ENCODE data around the gene DNAH14. TPM values are rescaled to one million over a fixed set of nuclear protein-coding genes. Genes with fewer than 3 reads are reported as not detected.
"Not testable (repeated sequence)": the region's sequence is repeated elsewhere in the genome, so short reads cannot be mapped to it uniquely, and the experiment has no call there.

DNAH14 gene
- total and polyA plus RNA-seq, 2 experiments from 2014 or later: 14.7 to 46.1 TPM

DNA sequence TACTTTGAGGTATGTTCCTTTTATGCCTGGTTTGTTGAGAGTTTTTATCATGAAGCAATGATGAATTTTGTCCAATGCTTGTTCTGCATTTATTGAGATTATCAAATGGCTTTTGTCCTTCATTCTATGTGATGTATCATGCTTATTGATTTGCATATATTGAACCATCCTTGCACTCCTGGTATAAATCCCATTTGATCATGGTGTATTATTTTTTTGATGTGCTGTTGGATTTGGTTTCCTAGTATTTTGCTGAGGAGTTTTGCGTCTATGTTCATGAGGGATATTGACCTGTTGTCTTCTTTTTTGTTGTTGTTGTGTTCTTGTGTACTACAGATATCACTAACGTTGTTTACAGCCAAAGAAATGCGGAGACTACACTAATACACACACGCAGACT is 4.1 kb downstream of the DNAH14 start:
- Histone ChIP-seq H3K79me2 (peaks cover 70% of the 10 kb centered on the region), H3K9me3 (ENCODE audit: low read depth) (peaks cover 44% of the 10 kb centered on the region), H3K9me2 (replicated peaks; ENCODE audit: insufficient read depth) (no peaks in the 10 kb centered on the region), H3K36me3 (replicated peaks; ENCODE audit: insufficient read depth, low read depth) (no peaks in the 10 kb centered on the region), H3K4me2 (no peak overlapping the region), H3K27me3 (no peaks in the 10 kb centered on the region), H3K27ac (no peak overlapping the region), H2AFZ (no peak overlapping the region), H4K20me1 (ENCODE audit: insufficient read depth, poor library complexity, severe bottlenecking) (no peaks in the 10 kb centered on the region), H3K4me3 (no peak overlapping the region), H3K4me1 (ENCODE audit: insufficient read depth) (no peaks in the 10 kb centered on the region)
- no peak for DNase-seq (ENCODE audit: low spot score)
- WGBS (ENCODE audit: low lambda C conversion rate, missing lambda C conversion rate): 98% methylated on average over 4 of the region's 4 CpGs
- TF ChIP-seq EZH2phosphoT487 (IDR thresholded peaks at IDR 0.05; ENCODE audit: low read depth, severe bottlenecking, unreplicated experiment) (no peak), EZH2 (IDR thresholded peaks at IDR 0.05; ENCODE audit: borderline replicate concordance) (no peak)
- TF ChIP-seq, protein P1, sequence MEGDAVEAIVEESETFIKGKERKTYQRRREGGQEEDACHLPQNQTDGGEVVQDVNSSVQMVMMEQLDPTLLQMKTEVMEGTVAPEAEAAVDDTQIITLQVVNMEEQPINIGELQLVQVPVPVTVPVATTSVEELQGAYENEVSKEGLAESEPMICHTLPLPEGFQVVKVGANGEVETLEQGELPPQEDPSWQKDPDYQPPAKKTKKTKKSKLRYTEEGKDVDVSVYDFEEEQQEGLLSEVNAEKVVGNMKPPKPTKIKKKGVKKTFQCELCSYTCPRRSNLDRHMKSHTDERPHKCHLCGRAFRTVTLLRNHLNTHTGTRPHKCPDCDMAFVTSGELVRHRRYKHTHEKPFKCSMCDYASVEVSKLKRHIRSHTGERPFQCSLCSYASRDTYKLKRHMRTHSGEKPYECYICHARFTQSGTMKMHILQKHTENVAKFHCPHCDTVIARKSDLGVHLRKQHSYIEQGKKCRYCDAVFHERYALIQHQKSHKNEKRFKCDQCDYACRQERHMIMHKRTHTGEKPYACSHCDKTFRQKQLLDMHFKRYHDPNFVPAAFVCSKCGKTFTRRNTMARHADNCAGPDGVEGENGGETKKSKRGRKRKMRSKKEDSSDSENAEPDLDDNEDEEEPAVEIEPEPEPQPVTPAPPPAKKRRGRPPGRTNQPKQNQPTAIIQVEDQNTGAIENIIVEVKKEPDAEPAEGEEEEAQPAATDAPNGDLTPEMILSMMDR (IDR thresholded peaks at IDR 0.05; ENCODE audit: poor library complexity): no peak

DNA sequence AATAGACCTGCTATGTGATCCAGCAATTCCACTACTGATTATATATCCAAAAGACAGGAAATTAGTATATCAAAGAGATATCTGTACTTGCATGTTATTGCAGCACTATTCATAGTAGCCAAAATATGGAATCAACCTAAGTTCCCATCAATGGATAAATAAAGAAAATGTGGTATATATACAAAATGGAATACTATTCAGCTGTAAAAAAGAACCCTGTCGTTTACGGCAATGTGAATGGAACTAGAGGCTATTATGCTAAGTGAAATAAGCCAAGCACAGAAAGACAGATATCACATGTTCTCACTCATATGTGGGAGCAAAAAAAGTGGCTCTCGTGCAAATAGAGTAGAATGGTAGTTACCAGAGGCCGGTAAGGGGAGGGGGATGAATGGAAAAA is 9.2 kb downstream of the DNAH14 start:
- Histone ChIP-seq H3K27ac (no peak overlapping the region), H3K4me1 (ENCODE audit: insufficient read depth) (no peaks in the 10 kb centered on the region), H2AFZ (no peak overlapping the region), H3K4me3 (no peak overlapping the region), H3K9me3 (ENCODE audit: low read depth) (peaks cover 33% of the 10 kb centered on the region), H3K36me3 (replicated peaks; ENCODE audit: insufficient read depth, low read depth) (no peaks in the 10 kb centered on the region), H4K20me1 (ENCODE audit: insufficient read depth, poor library complexity, severe bottlenecking) (no peaks in the 10 kb centered on the region), H3K27me3 (no peaks in the 10 kb centered on the region), H3K79me2 (peaks cover 44% of the 10 kb centered on the region), H3K4me2 (no peak overlapping the region), H3K9me2 (replicated peaks; ENCODE audit: insufficient read depth) (no peaks in the 10 kb centered on the region)
- TF ChIP-seq, protein P1 (IDR thresholded peaks at IDR 0.05; ENCODE audit: poor library complexity): no peak
- no peak for TF ChIP-seq EZH2phosphoT487 (IDR thresholded peaks at IDR 0.05; ENCODE audit: low read depth, severe bottlenecking, unreplicated experiment)
- no peak for TF ChIP-seq EZH2 (IDR thresholded peaks at IDR 0.05; ENCODE audit: borderline replicate concordance)
- DNase-seq (ENCODE audit: low spot score): no peak
- 98% methylated on average over 4 of the region's 4 CpGs for WGBS (ENCODE audit: low lambda C conversion rate, missing lambda C conversion rate)

DNA sequence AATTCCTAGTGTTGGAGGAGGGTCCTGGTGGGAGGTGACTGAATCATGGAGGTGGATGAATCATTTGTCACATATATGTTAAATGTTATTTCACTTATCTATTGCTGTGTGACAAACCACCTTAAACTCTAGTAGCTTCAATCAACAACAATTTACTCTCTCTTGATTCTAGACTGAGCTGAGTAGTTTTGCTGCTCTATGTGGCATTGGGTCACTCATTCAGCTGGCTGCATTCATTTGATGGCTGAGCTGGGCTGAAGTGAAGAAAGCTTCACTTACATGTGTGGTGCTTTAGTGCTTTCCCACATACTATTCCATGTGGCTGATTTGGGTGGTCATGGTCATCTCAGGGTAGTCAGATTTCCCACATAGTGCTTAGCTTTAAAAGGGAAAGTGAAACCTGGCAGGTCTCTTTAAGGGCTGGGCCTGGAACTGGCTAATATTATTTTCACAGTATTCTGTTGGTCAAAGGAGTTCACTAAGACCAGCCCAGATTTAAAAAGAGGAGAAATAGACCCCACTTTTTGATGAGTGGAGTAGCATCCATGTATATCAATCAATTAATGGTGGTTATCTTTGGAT is 10.5 kb downstream of the DNAH14 start:
- H3K4me1 ChIP-seq (ENCODE audit: insufficient read depth): no peaks in the 10 kb centered on the region
- H4K20me1 ChIP-seq (ENCODE audit: insufficient read depth, poor library complexity, severe bottlenecking): no peaks in the 10 kb centered on the region
- no peaks in the 10 kb centered on the region for H3K36me3 ChIP-seq (replicated peaks; ENCODE audit: insufficient read depth, low read depth)
- H3K9me2 ChIP-seq (replicated peaks; ENCODE audit: insufficient read depth): no peaks in the 10 kb centered on the region
- H3K4me3 ChIP-seq: no peak overlapping the region
- DNase-seq (ENCODE audit: low spot score): no peak
- H2AFZ ChIP-seq: no peak overlapping the region
- no peak overlapping the region for H3K4me2 ChIP-seq
- TF ChIP-seq EZH2phosphoT487 (IDR thresholded peaks at IDR 0.05; ENCODE audit: low read depth, severe bottlenecking, unreplicated experiment) (no peak), EZH2 (IDR thresholded peaks at IDR 0.05; ENCODE audit: borderline replicate concordance) (no peak)
- TF ChIP-seq, protein P1 (IDR thresholded peaks at IDR 0.05; ENCODE audit: poor library complexity): no peak
- no peaks in the 10 kb centered on the region for H3K27me3 ChIP-seq
- H3K9me3 ChIP-seq (ENCODE audit: low read depth): peaks cover 20% of the 10 kb centered on the region
- no peak overlapping the region for H3K27ac ChIP-seq
- peaks cover 31% of the 10 kb centered on the region for H3K79me2 ChIP-seq

DNA sequence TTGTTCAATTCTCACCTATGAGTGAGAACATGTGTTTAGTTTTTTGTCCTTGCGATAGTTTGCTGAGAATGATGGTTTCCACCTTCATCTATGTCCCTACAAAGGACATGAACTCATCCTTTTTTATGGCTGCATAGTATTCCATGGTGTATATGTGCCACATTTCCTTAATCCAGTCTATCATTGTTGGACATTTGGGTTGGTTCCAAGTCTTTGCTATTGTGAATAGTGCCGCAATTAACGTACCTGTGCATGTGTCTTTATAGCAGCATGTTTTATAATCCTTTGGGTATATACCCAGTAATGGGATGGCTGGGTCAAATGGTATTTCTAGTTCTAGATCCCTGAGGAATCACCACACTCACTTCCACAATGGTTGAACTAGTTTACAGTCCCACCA is 11.3 kb downstream of the DNAH14 start:
- H3K36me3 ChIP-seq (replicated peaks; ENCODE audit: insufficient read depth, low read depth); H3K27me3 ChIP-seq; H2AFZ ChIP-seq; H3K4me3 ChIP-seq; H3K27ac ChIP-seq; H4K20me1 ChIP-seq (ENCODE audit: insufficient read depth, poor library complexity, severe bottlenecking); H3K4me1 ChIP-seq (ENCODE audit: insufficient read depth); H3K4me2 ChIP-seq; H3K9me2 ChIP-seq (replicated peaks; ENCODE audit: insufficient read depth); DNase-seq (ENCODE audit: low spot score): not testable (repeated sequence)
- WGBS (ENCODE audit: low lambda C conversion rate, missing lambda C conversion rate): 94% methylated on average over 3 of the region's 3 CpGs
- H3K9me3 ChIP-seq (ENCODE audit: low read depth): peaks cover 17% of the 10 kb centered on the region
- H3K79me2 ChIP-seq: peaks cover 27% of the 10 kb centered on the region

DNA sequence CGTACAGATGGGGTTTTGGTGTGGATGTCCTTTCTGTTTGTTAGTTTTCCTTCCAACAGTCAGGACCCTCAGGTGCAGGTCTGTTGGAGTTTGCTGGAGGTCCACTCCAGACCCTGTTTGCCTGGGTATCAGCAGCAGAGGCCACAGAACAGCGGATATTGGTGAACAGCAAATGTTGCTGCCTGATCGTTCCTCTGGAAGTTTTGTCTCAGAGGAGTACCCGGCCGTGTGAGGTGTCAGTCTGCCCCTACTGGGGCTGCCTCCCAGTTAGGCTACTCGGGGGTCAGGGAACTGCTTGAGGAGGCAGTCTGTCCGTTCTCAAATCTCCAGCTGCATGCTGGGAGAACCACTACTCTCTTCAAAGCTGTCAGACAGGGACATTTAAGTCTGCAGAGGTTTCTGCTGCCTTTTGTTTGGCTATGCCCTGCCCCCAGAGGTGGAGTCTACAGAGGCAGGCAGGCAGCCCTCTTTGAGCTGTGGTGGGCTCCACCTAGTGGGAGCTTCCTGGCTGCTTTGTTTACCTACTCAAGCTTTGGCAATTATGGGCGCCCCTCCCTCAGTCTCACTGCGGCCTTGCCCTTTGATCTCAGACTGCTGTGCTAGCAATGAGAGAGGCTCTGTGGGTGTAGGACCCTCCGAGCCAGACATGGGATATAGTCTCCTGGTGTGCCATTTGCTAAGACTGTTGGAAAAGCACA is 16.3 kb downstream of the DNAH14 start:
- H3K4me3 ChIP-seq; H3K36me3 ChIP-seq (replicated peaks; ENCODE audit: insufficient read depth, low read depth); H2AFZ ChIP-seq; H3K27me3 ChIP-seq; H4K20me1 ChIP-seq (ENCODE audit: insufficient read depth, poor library complexity, severe bottlenecking); DNase-seq (ENCODE audit: low spot score); H3K9me3 ChIP-seq (ENCODE audit: low read depth); H3K4me1 ChIP-seq (ENCODE audit: insufficient read depth); H3K27ac ChIP-seq; H3K4me2 ChIP-seq; H3K9me2 ChIP-seq (replicated peaks; ENCODE audit: insufficient read depth): not testable (repeated sequence)
- WGBS (ENCODE audit: low lambda C conversion rate, missing lambda C conversion rate): 94% methylated on average over 10 of the region's 10 CpGs
- peaks cover 24% of the 10 kb centered on the region for H3K79me2 ChIP-seq

DNA sequence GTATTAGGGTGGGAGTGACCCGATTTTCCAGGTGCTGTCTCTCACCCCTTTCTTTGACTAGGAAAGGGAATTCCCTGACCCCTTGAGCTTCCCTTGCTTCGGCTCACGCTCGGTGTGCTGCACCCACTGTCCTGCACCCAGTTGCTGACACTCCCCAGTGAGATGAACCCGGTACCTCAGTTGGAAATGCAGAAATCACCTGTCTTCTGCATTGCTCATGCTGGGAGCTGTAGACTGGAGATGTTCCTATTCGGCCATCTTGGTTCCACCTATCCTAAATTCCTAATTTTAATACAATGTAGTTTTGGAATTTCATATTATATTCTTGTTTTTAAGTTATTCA is 16.8 kb downstream of the DNAH14 start:
- H3K9me2 ChIP-seq (replicated peaks; ENCODE audit: insufficient read depth); DNase-seq (ENCODE audit: low spot score); H3K9me3 ChIP-seq (ENCODE audit: low read depth); H3K4me2 ChIP-seq; H3K4me3 ChIP-seq; H3K36me3 ChIP-seq (replicated peaks; ENCODE audit: insufficient read depth, low read depth); H3K4me1 ChIP-seq (ENCODE audit: insufficient read depth); H3K27me3 ChIP-seq; H3K27ac ChIP-seq; H4K20me1 ChIP-seq (ENCODE audit: insufficient read depth, poor library complexity, severe bottlenecking); H2AFZ ChIP-seq: not testable (repeated sequence)
- 97% methylated on average over 6 of the region's 6 CpGs for WGBS (ENCODE audit: low lambda C conversion rate, missing lambda C conversion rate)
- peaks cover 24% of the 10 kb centered on the region for H3K79me2 ChIP-seq
